HG03565 (cell line): ENCODE measurements around the gene TNRC6C.

Source experiments
- ATAC-seq: cut with Tn5 transposase; IDR thresholded peaks from one replicate; pipeline ENCODE4 v1.9.1; 2021; ENCODE audit warnings: mild to moderate bottlenecking, moderate library complexity; ENCODE audit not compliant: unreplicated experiment

Gene TNRC6C

DNA sequence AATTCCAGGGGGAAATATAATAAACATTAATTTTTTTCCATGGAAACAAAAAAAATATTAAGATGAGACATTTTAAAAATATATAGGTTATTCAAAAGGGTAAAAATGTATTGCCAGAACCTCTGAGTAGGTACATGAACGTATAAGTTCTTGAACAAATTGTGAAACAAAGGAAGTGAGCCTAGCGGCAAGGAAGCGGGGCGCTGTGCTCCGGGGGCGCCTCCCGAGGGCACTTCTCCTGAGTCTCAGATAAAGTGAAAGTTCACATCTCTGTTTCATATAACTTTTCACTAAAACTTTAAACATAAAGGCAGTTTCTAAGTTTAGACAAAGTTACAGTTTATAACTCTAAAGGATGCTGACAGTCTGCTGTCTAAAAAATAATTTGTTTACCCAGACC, 52.3 kb downstream of the TNRC6C start:
- ATAC-seq: no peak

DNA sequence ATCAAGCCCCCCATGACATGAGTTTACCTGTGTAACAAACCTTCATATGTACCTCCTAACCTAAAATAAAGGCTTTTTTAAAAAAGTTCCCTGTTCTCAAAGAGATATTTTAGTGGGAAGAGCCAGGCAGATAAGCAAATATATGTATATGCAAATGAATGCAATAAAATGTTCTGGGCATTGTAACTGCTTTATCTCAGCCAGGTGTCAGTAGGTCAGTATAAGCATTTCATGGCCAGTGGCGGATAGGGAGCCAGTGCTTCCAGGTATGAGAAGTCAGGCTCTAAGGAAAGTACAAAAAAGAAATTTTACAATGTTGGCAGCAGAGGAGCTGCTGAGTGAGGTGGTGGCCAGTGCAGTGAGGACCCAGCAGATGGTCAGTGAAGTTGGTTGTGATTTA, 53.9 kb downstream of the TNRC6C start:
- ATAC-seq: no peak

DNA sequence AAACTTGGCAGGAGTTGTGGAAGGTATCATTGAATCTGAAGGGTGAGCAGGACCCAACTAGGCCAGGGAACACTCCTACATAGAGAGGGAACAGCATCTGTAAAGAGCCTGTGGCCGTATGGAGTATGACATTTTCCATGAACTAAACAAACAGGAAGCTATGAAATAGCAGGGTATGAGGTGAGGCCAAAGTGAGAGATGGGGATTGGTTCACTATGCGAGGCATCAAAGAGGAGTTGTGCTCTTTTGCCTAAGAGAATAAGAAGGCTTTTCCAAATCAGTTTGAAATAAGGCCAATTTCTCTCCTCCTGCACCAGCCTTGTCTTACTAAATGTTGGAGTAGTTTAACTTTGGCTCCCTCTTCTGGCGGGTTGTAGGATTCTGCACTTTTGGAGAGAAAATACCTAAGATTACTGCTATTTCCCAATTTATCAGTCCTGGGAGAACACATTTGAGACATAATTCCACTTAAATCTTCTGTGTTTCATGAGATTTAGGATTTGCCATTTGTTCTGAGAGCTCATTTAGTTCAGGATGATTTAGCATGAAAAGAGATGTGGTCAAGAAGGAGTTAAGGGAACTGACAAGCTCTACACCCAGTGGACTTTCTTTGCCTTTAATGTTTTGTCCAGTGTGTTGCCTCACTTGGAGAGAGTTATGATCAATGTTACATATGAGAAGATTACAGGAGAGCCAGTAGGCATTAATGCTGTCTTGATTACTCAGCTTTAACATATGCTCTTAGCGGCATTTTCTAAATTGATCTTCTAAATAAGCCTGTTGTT, 55.4 kb downstream of the TNRC6C start:
- ATAC-seq: no peak

DNA sequence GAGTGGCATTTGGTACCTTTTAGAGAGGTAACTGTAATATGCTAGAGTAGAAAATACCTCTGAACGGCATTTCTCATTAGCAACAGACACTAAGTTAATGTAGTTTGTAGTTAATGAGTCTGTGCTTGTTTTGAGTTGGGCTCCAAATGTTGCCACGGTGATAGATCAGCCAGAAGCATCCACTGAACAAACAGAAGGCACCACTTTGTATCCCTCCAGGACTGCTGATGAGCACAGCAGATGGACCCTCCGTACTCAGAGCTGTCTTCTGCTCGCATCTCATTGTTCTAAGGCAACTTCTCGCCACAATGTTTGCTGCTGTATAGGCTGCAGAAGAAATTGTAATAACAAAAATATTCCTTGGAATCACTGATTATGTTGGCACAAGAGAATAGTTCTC, 56.1 kb downstream of the TNRC6C start:
- ATAC-seq: no peak

DNA sequence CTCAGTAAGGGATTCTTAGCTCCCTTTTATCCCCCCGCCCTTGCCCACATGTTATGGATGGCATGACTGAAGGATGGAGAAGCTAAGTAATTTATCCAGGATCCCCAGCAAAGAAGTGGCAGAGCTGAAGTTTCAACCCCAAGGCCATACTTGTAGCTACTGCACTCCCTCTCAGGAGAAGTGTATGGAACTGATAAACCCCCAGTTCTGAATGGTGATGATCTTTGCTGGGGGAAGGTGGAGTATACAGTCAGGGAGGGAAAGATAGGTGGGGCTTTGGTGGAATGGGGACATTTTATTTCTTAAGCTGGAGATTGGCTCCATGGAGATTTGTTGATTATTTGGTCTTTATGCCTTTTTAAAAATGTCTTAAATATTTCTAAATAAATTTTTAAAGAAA, 58.3 kb downstream of the TNRC6C start:
- no peak for ATAC-seq

DNA sequence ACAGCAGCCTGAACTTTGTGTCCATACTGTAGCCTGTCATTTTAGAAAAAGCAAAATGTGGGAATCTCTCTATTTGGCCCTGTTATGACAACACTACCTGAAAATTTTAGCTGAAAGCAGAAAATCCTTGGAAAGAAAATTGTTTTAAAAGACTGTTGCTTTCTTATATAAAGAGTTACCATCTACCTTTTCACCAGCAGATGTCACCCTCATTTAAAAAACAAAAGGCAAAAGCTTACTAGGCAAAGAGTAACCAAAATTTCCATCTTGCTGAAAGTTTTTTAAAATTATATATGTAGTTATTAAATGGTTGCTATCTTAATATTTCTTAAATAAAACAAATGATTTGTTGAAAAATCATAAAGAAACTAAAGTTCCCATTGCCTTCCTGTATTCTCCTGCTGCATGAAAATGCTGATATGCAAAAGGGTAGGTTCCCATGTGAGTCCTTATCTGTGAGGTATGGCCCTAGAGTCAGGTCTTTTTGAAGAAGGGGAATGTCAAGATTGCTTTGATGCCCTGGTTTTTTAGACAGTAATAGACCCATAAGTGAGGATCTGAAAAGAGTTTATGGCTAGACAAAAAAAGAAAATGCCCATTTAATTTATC, 61.0 kb downstream of the TNRC6C start:
- ATAC-seq: no peak

DNA sequence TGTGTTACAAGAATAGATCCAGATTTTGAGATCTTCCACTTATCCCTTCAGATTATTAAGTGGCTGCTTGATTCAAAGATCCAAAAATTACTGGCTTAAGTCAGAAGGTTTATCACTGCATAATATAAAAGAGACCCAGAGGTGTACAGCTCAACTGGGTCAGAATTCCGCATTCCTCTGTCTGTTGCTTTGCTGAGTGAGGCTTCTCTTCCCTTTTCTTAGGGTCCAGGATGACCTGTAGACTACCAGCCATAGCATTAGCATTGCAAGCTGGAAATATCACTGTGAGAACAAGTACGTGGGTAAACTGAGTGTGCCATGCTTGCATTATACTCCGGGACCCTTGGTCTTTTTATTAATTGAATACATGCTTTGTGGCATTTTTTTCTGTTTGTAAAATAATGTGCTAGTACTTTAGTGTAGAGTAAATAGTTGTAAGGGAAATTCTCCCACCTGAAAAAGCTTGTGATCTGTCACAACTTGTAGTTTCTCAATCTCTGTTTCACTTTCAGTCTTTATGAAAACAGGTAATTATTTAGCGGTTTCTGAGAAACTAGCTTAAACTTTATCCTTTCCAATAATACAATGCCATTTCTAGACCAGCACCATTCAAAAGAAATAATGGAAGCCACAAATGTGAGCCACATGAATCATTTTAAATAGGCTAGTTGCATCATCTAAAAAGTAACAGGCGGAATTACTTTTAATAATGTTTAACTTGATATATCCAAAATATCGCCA, 61.6 kb downstream of the TNRC6C start:
- no peak for ATAC-seq

DNA sequence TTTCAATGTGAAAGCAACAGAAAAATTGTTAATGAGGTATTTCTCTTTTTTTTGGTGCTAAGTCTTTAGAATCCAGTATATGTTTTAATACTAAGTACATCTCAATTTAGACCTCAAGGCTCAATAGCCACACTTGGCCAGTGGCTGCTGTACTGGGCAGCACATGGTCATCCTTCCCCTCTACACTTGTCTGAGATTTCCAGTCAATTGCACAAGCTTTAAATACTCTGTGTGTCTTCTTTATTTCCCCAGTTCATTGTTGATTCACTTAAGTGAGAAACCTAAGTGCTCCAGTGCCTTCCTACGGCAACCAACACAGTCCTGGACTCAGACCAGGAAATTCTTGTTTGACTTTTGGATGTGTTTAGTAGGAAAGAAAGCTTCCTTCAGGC, 62.2 kb downstream of the TNRC6C start:
- no peak for ATAC-seq

DNA sequence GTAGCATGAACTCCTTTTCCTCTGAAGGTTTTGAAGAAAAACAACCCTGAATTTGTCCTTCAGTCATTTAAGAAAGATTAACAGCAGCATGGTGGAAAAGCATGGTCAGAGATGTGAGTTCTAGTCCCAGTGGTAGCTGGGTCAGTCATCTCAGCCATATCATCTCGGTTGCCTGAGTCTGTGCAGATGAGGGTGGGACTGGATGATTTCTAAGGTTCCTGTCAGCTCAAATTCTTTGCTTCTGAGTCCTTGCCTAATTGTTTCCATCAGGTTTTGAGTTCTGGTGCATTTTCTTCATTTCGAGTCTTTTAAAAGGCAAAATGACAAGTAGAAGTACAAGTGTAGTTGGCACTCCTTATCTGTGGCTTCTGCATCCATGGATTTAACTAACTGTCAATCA, 63.9 kb downstream of the TNRC6C start:
- no peak for ATAC-seq

DNA sequence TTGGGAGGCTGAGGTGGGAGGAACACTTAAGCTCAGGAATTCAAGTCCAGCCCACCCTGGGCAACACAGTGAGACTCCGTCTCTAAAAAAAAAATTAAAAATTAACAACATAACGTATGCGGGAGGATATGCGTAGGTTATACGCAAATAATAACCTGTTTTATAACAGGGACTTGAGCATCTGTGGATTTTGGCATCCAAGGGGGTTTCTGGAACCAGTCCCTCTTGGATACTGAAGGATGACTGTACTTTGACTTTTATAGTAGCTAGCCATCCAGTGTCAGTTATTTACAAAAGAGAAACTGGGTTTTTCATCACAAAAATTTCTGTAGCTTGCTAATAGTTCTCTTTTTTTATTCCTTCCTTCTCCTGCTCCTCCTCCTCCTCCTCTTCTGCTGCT, 64.5 kb downstream of the TNRC6C start:
- ATAC-seq: no peak

DNA sequence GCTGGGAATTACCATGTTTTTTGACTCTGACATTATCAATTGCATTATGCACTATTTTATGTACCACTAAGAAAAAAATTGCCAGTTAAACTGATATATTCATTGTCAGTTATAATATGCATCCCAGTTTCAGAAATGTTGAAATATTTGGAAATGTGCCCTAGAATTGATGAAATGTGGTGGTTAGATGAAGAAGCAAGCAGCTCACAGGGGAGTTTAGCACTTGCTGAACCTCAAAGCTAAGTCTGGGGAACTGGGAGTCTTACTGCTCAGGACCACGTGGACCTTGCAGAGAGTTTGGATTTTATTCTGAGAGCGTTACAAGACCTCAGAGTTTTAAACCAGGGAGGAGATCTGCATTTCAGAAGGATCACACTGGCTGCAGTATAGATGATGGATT, 67.9 kb downstream of the TNRC6C start:
- no peak for ATAC-seq

DNA sequence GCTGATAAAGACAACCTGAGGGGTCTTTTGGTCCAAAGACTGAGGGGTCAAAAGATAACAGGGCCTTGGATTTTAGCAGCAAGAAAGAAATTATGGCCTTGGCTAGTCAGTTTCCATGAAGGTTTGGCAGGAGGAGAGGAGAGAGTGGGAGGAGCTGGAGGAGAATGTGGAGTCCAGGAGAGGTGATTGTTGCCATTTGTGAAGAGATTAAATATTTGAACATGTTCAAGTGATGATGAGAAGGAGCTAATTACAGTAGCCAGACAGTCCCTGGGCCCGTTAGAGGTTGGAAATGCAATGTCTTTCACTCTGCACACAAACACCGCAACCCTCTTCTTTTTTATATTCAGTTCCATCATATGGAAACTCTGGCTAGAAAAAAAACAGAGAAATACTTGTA, 68.6 kb downstream of the TNRC6C start:
- no peak for ATAC-seq

DNA sequence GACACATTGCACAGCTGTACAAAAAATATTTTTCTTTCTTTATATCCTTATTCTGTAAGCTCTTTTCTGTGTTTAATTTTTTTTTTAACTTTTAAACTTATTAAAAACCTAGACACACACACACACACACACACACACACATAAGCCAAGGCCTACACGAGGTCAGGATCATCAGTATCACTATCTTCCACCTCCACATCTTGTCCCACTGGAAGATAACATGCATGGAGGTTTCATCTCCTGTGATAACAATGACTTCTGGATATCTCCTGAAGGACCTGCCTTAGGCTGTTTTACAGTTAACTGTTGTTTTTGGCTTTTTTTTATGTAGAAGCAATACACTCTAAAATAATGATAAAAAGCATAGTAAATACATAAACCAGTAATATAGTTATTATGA, 71.2 kb downstream of the TNRC6C start:
- ATAC-seq: no peak

DNA sequence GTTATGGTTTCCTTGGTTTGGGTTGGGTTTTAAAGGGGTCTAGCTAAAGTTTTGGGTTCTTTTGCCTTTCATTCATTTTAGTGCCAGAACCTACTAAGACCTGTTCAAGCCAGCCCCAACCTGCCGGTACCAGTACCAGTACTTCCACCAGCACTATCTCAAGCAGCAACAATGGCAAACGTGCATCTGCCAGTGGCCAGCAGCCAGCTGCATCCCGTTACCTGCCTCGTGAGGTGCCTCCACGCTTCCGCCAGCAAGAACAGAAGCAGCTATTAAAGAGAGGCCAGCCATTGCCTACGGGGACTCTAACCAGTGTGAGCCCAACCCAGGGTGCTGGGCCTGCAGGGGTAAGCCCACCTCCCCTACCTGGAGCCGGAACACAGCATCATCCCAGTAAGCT, 72.9 kb downstream of the TNRC6C start:
- no peak for ATAC-seq

DNA sequence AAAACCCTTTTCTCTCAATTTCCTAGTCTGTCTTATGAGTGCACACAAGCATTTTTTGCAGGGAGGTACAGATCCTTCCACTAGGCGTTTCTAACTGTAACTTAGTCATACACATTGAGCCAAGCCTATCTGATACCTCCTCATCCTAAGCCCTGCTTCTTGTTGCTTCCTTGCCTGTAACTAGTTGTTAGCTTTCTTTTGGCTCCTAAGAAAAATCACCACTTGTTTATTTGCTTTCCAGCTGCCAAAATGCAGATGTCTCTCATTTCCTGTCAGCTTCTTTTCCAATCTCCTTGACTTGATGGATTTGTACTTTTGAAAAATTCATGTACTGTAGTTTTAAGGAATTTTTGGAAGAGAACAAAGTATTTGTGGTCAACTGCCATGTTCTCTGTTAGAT, 73.7 kb downstream of the TNRC6C start:
- no peak for ATAC-seq

DNA sequence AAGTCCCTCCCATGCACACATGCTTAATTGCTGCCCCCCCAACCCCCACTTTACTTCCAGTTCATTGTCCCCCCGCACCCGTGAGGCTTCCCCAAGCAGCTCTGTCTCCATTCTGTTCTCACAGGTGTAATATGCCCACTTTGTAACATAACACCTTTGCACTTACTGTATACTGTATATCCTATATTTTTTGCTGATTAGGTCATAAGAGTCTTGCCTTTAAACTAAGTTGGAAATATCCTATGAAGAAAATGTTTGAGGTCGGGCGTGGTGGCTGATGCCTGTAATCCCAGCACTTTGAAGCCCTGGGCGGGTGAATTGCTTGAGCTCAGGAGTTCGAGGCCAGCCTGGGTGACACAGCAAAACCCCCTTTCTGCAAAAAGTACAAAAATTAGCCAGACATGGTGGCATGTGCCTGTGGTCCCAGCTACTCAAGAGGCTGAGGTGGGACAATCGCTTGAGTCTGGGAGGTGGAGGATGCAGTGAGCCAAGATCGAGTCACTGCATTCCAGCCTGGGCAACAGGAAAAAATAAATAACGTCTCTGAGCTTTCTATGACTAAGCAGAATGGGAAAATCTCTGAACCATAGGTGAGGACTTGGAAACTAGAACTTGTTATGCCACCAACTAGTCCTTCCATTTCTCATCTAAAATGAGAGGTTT, 76.1 kb downstream of the TNRC6C start:
- no peak for ATAC-seq

DNA sequence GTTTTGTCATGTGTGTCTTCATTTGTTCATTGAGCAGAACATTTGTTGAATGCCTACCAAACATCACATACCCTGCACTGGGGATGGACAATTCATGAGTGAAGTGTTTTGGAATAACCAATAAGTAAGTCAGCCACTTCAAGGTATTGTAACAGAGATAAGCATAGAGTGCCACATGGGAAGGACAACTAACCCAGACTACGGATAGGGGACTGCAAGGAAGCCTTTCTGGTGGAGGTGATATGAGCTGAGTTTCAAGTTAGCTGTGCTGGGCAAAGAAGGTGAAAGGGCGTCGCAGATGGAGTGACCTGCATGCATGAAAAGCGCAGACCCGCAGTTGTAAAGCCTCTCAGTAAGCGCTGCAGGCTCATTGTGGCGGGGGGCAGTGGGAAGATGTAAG, 78.8 kb downstream of the TNRC6C start:
- ATAC-seq: no peak

DNA sequence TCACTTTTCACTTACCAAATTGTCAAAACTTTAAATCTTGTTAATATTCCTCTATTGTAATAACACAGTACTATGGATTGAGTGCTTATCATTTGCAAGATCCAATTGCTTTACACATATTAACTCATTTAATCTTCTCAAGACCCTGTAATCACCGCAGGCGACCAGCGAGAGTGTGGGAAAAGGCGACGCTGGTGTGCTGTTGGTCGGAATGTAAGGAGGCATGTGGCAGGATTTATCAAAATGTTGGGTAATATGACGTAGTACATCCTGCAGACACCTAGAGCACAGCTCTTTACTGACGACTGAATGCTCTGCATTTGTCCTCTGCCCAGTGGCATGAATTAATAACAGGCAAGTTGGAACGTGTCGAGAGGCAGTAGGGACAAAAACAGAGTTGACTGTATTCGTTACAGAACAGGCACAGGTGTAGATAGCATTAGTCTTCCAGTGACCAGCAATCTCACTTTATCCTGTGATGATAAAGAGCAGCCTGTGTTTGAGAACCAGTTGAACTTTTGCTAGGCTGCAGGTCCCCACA, 80.3 kb downstream of the TNRC6C start:
- ATAC-seq: no peak

DNA sequence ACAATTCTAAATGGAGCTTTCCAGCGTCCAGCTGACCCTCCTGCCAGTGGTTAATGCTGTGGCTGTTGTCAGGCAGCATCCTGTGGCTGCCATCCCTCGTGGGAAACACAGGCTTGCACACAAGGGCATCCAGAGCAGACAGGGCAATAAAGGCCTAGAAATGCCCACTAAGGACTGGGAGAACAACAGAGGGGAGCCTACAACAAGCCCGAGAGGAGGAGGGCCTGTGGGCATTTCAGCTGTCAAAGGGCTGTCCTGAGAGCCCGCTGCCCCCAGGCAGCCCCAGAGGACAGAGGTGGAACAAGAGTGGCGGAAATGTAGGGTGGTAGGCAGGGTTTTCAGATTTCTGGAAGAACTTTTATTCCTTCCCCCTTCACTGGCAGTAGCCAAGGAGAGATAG, 81.1 kb downstream of the TNRC6C start:
- no peak for ATAC-seq

DNA sequence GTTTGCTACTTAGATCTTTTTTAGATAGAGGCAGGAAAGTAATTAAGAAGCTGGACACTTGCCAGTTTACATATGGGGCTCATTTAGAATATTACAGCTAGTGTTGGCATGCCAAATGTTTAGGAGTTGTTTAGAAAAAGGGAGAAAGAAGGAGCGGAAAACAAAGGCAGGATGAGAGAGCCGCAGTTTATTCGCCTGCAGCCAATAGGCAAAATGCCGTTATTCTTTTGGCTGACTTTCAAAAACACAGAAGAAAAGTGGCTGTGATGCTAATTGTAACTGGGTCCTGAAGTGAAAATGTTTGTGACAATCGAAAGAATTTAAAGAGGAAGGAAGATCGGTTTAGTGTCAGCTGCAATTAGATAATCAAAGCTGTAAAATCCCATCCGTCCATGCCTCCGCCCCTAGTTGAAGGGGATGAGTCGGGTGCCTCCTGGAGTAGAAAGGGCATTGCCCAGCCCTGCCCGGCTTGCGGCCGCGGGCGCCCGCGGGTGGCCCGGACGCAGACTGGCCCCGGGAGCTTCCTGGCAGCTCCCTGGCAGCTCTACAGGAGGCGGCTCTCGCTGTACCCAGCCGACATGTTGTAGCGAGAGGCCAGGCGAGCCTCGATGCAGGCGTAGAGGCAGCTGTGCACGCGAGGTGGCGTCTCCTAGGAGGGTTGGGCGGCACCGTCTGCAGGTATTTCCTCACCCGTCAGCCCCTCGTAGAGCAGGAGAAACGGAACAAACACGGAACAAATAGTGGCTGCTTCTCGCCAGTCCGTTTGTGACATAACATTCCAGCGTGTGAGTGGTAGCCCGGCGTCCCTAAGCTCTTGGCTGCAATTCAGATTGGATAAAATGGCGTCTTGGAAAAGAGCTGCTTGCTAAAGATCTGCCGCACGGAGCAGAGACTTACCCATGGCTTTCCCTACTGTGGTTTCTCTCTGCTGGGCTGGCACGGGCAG, 82.2 kb downstream of the TNRC6C start:
- no peak for ATAC-seq
